HepG2 (cell line): ENCODE data around the gene DUS3L. TPM values are rescaled to one million over a fixed set of nuclear protein-coding genes. Genes with fewer than 3 reads are reported as not detected.
A peak's percentile ranks its signal among the peaks of the same experiment; 100 is the strongest.

Source experiments
- HOXA3 ChIP-seq: sonication (generic); formaldehyde crosslinking; IDR thresholded peaks from 2 replicates; pipeline ENCODE4 v1.5.0; 2020; ENCODE audit warnings: missing genetic modification reagents
- KMT2B ChIP-seq: IDR thresholded peaks from 2 replicates; pipeline ENCODE4 v1.6.1; 2016; ENCODE audit warnings: missing genetic modification reagents, missing compliant biosample characterization
- LCORL ChIP-seq, 2 experiments: fragments of 450-650 bp in 1 of 2; sonication (generic) in 1 of 2; formaldehyde crosslinking in 1 of 2; IDR thresholded peaks; 2 replicates each; pipeline versions ENCODE4 v1.5.0 to v1.6.1; 2017 to 2020; ENCODE audit warnings: antibody characterized with exemption in 1 of 2, missing genetic modification reagents in 1 of 2
- NONO ChIP-seq, 2 experiments: fragments of 450-650 bp in 1 of 2; sonication (generic) in 1 of 2; formaldehyde crosslinking in 1 of 2; IDR thresholded peaks in 1 of 2; conservative IDR thresholded peaks in 1 of 2; 2 replicates each; pipeline versions ENCODE4 v1.6.1 to v1.8.0; 2017 to 2022; ENCODE audit warnings: mild to moderate bottlenecking in 1 of 2, missing genetic modification reagents in 1 of 2, moderate library complexity in 1 of 2
- PHF20 ChIP-seq: sonication (generic); formaldehyde crosslinking; IDR thresholded peaks from 2 replicates; pipeline ENCODE4 v1.5.0; 2020; ENCODE audit warnings: mild to moderate bottlenecking, missing genetic modification reagents
- SMAD9 ChIP-seq: sonication (generic); formaldehyde crosslinking; IDR thresholded peaks from 2 replicates; pipeline ENCODE4 v1.5.1; 2020; ENCODE audit warnings: mild to moderate bottlenecking, missing genetic modification reagents
- SRY ChIP-seq: sonication (generic); formaldehyde crosslinking; IDR thresholded peaks from 2 replicates; pipeline ENCODE4 v1.8.0; 2022; ENCODE audit warnings: mild to moderate bottlenecking, missing genetic modification reagents
- TBX2 ChIP-seq: sonication (generic); formaldehyde crosslinking; IDR thresholded peaks from 2 replicates; pipeline ENCODE4 v1.5.0; 2020; ENCODE audit warnings: missing genetic modification reagents, mild to moderate bottlenecking, borderline replicate concordance
- ZIK1 ChIP-seq: sonication (generic); formaldehyde crosslinking; IDR thresholded peaks from 2 replicates; pipeline ENCODE4 v1.5.0; 2020; ENCODE audit warnings: mild to moderate bottlenecking, low read depth, missing genetic modification reagents, borderline replicate concordance
- ZNF160 ChIP-seq: sonication (generic); formaldehyde crosslinking; IDR thresholded peaks from 2 replicates; pipeline ENCODE4 v1.8.0; 2022; ENCODE audit warnings: mild to moderate bottlenecking, inconsistent platforms, missing genetic modification reagents
- ZNF280B ChIP-seq: sonication (generic); formaldehyde crosslinking; IDR thresholded peaks from 2 replicates; pipeline ENCODE4 v1.5.0; 2020; ENCODE audit warnings: missing genetic modification reagents, mild to moderate bottlenecking, borderline replicate concordance
- ZNF510 ChIP-seq: sonication (generic); formaldehyde crosslinking; IDR thresholded peaks from 2 replicates; pipeline ENCODE4 v1.4.0; 2020; ENCODE audit warnings: low read depth, mild to moderate bottlenecking, missing genetic modification reagents
- ZNF530 ChIP-seq: sonication (generic); formaldehyde crosslinking; IDR thresholded peaks from 2 replicates; pipeline ENCODE4 v1.5.0; 2020; ENCODE audit warnings: low read depth, mild to moderate bottlenecking, missing genetic modification reagents
- ZNF564 ChIP-seq: sonication (generic); formaldehyde crosslinking; IDR thresholded peaks from 2 replicates; pipeline ENCODE4 v1.8.1; 2023; ENCODE audit warnings: mild to moderate bottlenecking, missing genetic modification reagents
- ZNF710 ChIP-seq: sonication (generic); formaldehyde crosslinking; IDR thresholded peaks from 2 replicates; pipeline ENCODE4 v1.5.0; 2020; ENCODE audit warnings: mild to moderate bottlenecking, missing genetic modification reagents, borderline replicate concordance
- ZNF768 ChIP-seq: sonication (generic); formaldehyde crosslinking; IDR thresholded peaks from 2 replicates; pipeline ENCODE4 v1.4.0; 2020; ENCODE audit warnings: missing genetic modification reagents
- ZNF879 ChIP-seq: sonication (generic); formaldehyde crosslinking; IDR thresholded peaks from 2 replicates; pipeline ENCODE4 v1.8.1; 2023; ENCODE audit warnings: missing genetic modification reagents
- ZSCAN29 ChIP-seq: sonication (generic); formaldehyde crosslinking; conservative IDR thresholded peaks from 2 replicates; pipeline ENCODE4 v1.4.0; 2020; ENCODE audit warnings: mild to moderate bottlenecking, missing genetic modification reagents
- polyA plus RNA-seq, 8 experiments: library from polyadenylated mRNA; depleted of rRNA in 3 of 8; stranded (reverse) in 7 of 8; unstranded in 1 of 8; fragments of >200 nt; fragmentation: Illumina TruSeq in 4 of 8; extraction: Trizol in 4 of 8; gene quantifications; 2 replicates each; pipeline versions ENCODE4 v1.2.1 to v1.2.3, GENCODE V29; 2011 to 2016; ENCODE audit warnings: low read depth in 4 of 8, missing spikeins in 1 of 8, mixed read lengths in 1 of 8; ENCODE audit not compliant: insufficient read depth in 1 of 8
- total RNA-seq, 5 experiments: library from RNA; depleted of rRNA; stranded (reverse); fragments of >200 nt; fragmentation: Illumina TruSeq; extraction: Trizol; gene quantifications; 2 replicates each; pipeline ENCODE4 v1.2.3, GENCODE V29; 2016; ENCODE audit warnings: low read depth in 1 of 5
- TF ChIP-seq, protein P1 (sequence below): sonication (generic); formaldehyde crosslinking; IDR thresholded peaks from 2 replicates; pipeline ENCODE4 v1.8.0; 2022; ENCODE audit warnings: missing genetic modification reagents, mild to moderate bottlenecking, borderline replicate concordance
- TF ChIP-seq, protein P2 (sequence below): sonication (generic); formaldehyde crosslinking; IDR thresholded peaks from 2 replicates; pipeline ENCODE4 v1.4.0; 2020; ENCODE audit warnings: missing genetic modification reagents

DUS3L gene
- total and polyA plus RNA-seq, 2 of the 13 experiments (the other 11 are each of a cell fraction or from before 2014, with no cell fraction given), result 13.3 to 25.1 TPM

DNA sequence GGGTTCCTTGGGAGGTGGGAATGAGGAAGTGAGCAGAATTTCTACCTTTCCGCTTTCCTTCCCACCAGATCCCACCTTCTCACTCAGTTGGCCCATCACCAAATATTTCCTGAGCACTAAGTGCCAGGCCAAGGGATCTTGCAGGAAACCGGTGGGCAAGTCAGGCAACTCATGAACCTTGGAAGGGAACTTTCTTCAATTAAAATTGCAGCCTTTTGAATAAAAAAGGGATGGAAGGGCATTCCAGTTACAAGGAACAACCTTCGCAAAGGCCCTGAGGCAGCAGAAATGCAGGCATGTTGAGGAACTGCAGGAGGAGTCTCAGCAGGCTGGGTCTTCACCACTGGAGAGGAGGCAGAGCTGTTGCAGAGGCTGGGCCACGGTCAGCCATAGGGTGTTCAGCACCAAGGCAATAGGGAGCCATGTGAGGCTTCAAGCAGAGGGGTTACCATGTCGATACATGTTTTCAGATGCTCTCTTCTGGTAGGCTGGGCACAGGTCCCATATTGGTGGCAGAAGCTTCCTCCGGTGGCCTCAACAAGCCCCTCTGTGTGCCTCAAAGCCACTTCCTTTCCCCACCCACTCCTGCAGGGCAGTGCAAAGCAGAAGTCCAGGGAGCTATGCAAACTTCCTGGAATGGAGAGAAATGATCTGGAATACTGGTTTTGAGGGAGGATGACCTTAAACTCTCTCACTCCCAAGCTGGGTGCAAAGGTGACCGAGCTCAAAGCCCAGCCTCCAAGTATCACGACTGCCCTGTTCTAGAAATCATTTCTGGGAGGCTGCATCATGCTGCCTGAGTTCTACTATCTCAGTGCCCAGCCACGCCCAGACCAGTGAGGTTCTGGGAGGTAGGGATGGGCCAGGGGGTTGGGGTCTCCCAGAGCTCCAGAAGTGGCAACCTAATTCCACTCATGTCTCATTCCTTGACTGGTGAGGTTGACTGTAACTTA is 48.4 kb upstream of the DUS3L start, which contains the start of gene FUT6 (continued):
- TF ChIP-seq HOXA3 (peak; percentile 45), PHF20 (no peak), ZNF280B (no peak), LCORL (IDR thresholded peaks at IDR 0.05) (no peak), LCORL (CRISPR knock-in tag; IDR thresholded peaks at IDR 0.05) (peak; percentile 25; the same call in 1 of the 2 replicates), SMAD9 (no peak), KMT2B (CRISPR knock-in tag) (no peak), TBX2 (CRISPR knock-in tag) (peak; percentile 63), ZNF160 (CRISPR knock-in tag) (no peak), ZNF510 (peak; percentile 27; the same call in 1 of the 2 replicates), ZSCAN29 (CRISPR knock-in tag) (no peak), ZNF530 (CRISPR knock-in tag) (no peak), SRY (CRISPR knock-in tag) (no peak), ZIK1 (no peak), ZNF710 (CRISPR knock-in tag) (peak; percentile 63; the same call in 1 of the 2 replicates), ZNF768 (CRISPR knock-in tag) (no peak), ZNF564 (CRISPR knock-in tag) (no peak), NONO (IDR thresholded peaks at IDR 0.05) (no peak), NONO (CRISPR knock-in tag; conservative IDR thresholded peaks at IDR 0.05) (no peak), ZNF879 (CRISPR knock-in tag) (no peak; the same call in 1 of the 2 replicates)
- TF ChIP-seq, protein P1, sequence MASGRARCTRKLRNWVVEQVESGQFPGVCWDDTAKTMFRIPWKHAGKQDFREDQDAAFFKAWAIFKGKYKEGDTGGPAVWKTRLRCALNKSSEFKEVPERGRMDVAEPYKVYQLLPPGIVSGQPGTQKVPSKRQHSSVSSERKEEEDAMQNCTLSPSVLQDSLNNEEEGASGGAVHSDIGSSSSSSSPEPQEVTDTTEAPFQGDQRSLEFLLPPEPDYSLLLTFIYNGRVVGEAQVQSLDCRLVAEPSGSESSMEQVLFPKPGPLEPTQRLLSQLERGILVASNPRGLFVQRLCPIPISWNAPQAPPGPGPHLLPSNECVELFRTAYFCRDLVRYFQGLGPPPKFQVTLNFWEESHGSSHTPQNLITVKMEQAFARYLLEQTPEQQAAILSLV (CRISPR knock-in tag), result no peak
- TF ChIP-seq, protein P2, sequence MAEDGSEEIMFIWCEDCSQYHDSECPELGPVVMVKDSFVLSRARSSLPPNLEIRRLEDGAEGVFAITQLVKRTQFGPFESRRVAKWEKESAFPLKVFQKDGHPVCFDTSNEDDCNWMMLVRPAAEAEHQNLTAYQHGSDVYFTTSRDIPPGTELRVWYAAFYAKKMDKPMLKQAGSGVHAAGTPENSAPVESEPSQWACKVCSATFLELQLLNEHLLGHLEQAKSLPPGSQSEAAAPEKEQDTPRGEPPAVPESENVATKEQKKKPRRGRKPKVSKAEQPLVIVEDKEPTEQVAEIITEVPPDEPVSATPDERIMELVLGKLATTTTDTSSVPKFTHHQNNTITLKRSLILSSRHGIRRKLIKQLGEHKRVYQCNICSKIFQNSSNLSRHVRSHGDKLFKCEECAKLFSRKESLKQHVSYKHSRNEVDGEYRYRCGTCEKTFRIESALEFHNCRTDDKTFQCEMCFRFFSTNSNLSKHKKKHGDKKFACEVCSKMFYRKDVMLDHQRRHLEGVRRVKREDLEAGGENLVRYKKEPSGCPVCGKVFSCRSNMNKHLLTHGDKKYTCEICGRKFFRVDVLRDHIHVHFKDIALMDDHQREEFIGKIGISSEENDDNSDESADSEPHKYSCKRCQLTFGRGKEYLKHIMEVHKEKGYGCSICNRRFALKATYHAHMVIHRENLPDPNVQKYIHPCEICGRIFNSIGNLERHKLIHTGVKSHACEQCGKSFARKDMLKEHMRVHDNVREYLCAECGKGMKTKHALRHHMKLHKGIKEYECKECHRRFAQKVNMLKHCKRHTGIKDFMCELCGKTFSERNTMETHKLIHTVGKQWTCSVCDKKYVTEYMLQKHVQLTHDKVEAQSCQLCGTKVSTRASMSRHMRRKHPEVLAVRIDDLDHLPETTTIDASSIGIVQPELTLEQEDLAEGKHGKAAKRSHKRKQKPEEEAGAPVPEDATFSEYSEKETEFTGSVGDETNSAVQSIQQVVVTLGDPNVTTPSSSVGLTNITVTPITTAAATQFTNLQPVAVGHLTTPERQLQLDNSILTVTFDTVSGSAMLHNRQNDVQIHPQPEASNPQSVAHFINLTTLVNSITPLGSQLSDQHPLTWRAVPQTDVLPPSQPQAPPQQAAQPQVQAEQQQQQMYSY (CRISPR knock-in tag), result no peak
